NCI-H1694 (cell line): ENCODE results near the gene SMIM35.

Experiments used
- DNase-seq: peaks from one replicate; lab custom pipeline; 2025; lab: John Stamatoyannopoulos, UW

SMIM35 gene

GRCh38 chr11:118057251-118058145, 29.3 kb downstream of the SMIM35 start:
- DNase-seq = no peak

DNA sequence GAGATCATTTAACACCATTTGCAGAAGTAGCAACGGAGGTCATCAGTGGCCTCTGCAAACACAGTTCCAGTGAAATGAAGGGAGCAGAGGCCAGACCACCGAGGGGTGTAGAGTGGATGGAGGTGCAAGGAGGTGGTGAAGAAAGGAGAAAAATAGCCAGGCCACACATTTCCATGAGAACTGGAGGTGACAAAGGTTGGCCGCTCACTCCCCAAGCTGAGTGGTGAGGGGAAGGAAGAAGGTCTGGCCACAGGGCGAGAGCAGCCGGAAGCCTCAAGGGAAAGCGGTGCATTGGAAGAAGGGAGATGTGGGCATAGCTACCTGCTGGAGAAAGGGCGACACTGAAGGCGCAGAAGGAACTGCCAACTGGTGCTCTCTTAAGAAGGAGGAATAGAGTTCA, 30.0 kb downstream of the SMIM35 start:
- no peak for DNase-seq

GRCh38 chr11:118055966-118056365, 30.8 kb downstream of the SMIM35 start:
- DNase-seq = no peak

GRCh38 chr11:118054712-118055640, 31.8 kb downstream of the SMIM35 start:
- no peak for DNase-seq

DNA sequence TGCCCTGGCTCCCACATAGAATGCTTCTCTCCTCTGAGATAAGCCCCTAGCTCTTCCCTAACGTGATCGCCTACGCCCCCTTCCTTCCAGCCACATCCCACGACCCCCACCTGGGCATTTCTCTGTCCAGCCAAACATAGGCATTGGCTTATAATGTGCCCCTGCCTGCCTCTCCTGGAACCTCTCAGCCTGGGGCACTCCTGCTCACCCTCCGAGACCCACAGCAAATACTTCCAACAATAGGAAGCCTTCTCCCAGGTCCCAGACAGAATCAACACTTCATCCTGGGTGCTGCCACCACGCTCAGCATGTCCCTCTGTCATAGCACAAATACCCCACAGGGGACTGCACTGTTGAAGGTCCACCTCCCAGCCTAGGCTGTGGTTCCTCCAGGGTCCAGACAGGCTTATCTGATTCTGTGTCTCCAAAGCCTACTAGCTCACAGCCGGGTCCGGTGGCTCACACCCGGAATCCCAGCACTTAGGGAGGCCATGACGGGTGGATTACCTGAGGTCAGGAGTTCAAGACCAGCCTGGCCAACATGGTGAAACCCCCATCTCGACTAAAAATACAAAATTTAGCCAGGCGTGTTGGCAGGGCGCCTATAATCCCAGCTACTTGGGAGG, 34.1 kb downstream of the SMIM35 start:
- DNase-seq = no peak

GRCh38 chr11:118051611-118052461, 34.9 kb downstream of the SMIM35 start:
- no peak for DNase-seq

- DNase-seq = no peak
Measured at GRCh38 chr11:118051136-118051610, 35.6 kb downstream of the SMIM35 start.

- DNase-seq = no peak
Measured at GRCh38 chr11:118050208-118050891, 36.4 kb downstream of the SMIM35 start.

- DNase-seq = no peak
Measured at GRCh38 chr11:118049771-118050170, 37.0 kb downstream of the SMIM35 start.

DNA sequence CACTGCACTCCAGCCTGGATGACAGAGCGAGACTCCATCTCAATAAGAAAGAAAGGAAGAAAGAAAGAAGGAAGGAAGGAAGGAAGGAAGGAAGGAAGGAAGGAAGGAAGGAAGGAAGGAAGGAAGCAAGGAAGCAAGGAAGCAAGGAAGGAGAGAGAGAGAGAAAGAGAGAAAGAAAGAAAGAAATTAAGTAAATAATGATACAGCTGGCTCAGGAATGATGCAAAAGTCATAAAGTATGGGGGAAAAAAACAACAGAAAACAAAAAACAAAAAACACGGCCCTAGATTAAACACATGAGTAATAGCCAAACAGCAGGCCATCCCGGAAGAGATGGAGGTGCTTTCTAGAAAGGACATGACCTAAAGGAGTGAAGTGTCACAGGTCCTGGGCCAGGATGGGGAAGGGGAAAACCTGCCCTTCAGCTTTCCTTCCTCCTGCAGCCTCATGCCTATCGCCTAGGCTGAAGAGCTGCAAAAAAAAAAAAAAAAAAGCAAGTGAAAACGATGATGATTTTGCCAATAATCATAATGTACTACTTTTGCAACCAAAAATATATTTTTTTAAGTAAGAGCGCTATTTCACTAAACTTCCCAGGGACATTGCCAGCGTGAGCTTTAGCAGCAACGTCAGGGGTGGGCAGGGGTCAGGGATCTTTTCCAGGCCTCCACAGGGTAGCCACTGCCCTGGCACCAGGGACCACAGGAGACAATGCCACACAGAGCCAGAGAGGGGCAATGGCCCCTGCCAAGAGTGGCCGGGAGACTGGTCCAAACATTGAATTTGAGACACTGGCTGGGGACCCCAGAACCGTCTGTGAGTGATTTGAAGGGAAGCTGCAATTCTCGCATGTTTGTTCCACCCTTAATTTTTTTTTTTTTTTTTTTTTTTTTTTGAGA, 38.0 kb downstream of the SMIM35 start:
- DNase-seq = no peak

DNA sequence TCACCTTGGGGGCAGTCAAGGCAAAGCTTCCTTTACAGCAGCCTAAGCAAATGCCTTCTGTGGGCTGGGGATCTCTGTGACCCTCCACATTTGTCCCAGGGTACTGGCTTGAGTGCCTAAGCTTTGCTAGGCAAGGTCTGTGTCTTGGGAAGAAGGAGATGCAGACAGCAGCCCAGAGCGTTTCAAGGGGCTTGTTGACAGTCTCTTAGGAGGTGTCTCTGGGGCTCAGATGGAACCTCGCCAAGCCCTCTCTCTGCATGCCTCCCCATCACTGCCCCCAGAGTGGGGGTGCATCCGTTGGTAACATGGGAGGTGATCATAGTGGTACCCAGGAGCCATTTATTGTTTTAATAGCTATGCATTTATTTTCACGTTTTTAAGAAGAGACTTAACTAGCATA, 39.0 kb downstream of the SMIM35 start:
- DNase-seq = no peak

- DNase-seq = no peak
Measured at GRCh38 chr11:118046964-118047700, 39.6 kb downstream of the SMIM35 start.

GRCh38 chr11:118046051-118046963, 40.5 kb downstream of the SMIM35 start:
- no peak for DNase-seq

DNA sequence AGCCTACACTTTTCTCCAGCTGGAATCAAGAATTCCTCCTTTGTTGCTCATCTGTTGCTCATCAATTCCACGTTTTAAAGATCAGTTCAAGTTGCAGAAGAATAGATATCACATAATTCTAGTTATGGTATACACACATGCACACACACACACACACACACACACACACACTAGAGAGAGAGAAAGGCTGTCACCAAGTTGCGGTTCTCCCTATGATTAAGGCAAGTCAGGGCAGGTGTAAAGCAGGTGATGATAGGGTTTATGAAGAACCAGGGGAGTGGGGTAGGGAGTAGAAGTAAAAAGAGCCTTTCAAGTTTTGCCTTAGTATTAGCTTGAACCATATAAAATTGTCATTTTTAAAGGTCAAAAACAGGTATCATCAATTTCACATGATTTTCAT, 41.6 kb downstream of the SMIM35 start:
- no peak for DNase-seq

DNA sequence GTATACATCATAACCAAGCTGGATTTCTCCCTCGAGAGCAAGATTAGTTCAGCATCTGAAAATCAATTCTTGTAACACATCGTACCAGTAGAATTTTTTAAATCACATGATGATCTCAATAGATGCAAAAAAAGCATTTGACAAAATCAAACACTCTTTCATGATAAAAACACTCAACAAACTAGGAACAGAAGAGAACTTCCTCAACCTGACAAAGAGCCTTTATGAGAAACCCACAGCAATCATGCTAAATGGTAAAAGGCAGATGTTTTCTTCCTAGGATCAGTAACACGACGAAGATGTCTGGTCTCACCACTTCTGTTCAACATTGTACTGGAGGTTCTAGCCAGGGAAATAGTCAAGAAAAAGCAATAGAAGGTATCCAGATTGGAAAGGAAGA, 44.0 kb downstream of the SMIM35 start:
- DNase-seq = no peak

- no peak for DNase-seq
Measured at GRCh38 chr11:118042141-118042540, 44.6 kb downstream of the SMIM35 start.

GRCh38 chr11:118033443-118033842, 53.3 kb downstream of the SMIM35 start:
- no peak for DNase-seq

DNA sequence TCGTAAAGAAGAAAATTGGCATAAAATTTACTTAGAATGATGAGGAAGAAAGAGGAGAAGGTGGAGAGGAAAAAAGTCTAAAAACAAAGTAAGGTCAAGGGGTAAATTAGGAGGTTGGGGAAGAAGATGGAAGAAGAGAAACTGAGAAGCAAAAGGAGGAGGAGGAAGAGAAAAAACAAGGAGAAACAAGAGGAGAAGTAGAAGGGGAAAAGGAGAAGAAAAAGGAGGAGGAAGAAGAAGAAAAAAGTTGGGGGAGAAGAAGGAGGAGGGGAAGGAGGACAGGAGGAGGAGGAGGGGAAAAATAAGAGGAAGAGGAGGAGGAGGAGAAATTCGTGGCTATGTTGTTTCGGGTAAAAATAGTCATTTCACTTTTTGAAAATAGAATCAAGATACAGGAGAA, 58.1 kb downstream of the SMIM35 start:
- DNase-seq = no peak
